DMS53 treated with DMSO at 0.1 percent for 48 hours (cell line): ENCODE results near the gene ADGRB2.
"Not testable (repeated sequence)": the region's sequence is repeated elsewhere in the genome, so short reads cannot be mapped to it uniquely, and the experiment has no call there.

Experiments used
- DNase-seq: peaks from one replicate; lab custom pipeline; 2025; ENCODE audit not compliant: unreplicated experiment; lab: John Stamatoyannopoulos, UW

Gene ADGRB2

GRCh38 chr1:31727195-31727594 is 36.9 kb downstream of the ADGRB2 start:
- no peak for DNase-seq

- DNase-seq, result no peak
Observed at GRCh38 chr1:31726715-31727114, 37.4 kb downstream of the ADGRB2 start.

- DNase-seq, result no peak
Observed at GRCh38 chr1:31725777-31726535, 38.2 kb downstream of the ADGRB2 start.

- no peak for DNase-seq
Observed at GRCh38 chr1:31725134-31725533, 39.0 kb downstream of the ADGRB2 start.

- no peak for DNase-seq
Observed at GRCh38 chr1:31723828-31724359, 40.2 kb downstream of the ADGRB2 start.

- no peak for DNase-seq
Observed at GRCh38 chr1:31718327-31718897, 45.7 kb downstream of the ADGRB2 start.

- DNase-seq, result no peak
Observed at GRCh38 chr1:31717341-31717740, 46.8 kb downstream of the ADGRB2 start.

- peak; percentile 57 for DNase-seq
Observed at GRCh38 chr1:31715873-31716220, 48.3 kb downstream of the ADGRB2 start.

- peak; percentile 89 for DNase-seq
Observed at GRCh38 chr1:31715087-31715872, 48.9 kb downstream of the ADGRB2 start.

GRCh38 chr1:31714442-31715086 is 49.6 kb downstream of the ADGRB2 start:
- peak; percentile 24 for DNase-seq

GRCh38 chr1:31712630-31713029 is 51.5 kb downstream of the ADGRB2 start:
- no peak for DNase-seq

GRCh38 chr1:31712068-31712467 is 52.1 kb downstream of the ADGRB2 start:
- DNase-seq, result no peak

- no peak for DNase-seq
Observed at GRCh38 chr1:31708324-31708723, 55.8 kb downstream of the ADGRB2 start.

- no peak for DNase-seq
Observed at GRCh38 chr1:31707711-31708110, 56.4 kb downstream of the ADGRB2 start.

GRCh38 chr1:31707059-31707600 is 57.0 kb downstream of the ADGRB2 start:
- not testable (repeated sequence) for DNase-seq

- no peak for DNase-seq
Observed at GRCh38 chr1:31706384-31707058, 57.6 kb downstream of the ADGRB2 start.

- no peak for DNase-seq
Observed at GRCh38 chr1:31705080-31705866, 58.9 kb downstream of the ADGRB2 start.

- DNase-seq, result peak; percentile 62
Observed at GRCh38 chr1:31704271-31705079, 59.7 kb downstream of the ADGRB2 start.
